ENCODE results near the gene PATL1. TPM values are rescaled to one million over a fixed set of nuclear protein-coding genes. Genes with fewer than 3 reads are reported as not detected.

PATL1 gene
- total and polyA plus RNA-seq, 2 of the 4 experiments (the other 2 are of a cell fraction) = 3.9 to 29.7 TPM

- BruUV-seq (replicated peaks) = no TSS peak
- peak; percentile 24 for DNase-seq
- WGBS, 2 experiments (ENCODE audit: extremely low coverage in 2 of 2, insufficient read length in 1 of 2) = no CpG with 5 or more reads among the region's 1 CpG
- H3K9me1 ChIP-seq (ENCODE audit: insufficient read depth, low read length) = 0 out of 2 replicates have a peak, but pooled peaks cover 3% of the 10 kb centered on the region
- POLR2A ChIA-PET (ENCODE audit: unreplicated experiment) = no interaction called here
- no peak overlapping the region for H2AK5ac ChIP-seq (ENCODE audit: low read depth, low read length)
- no peaks in the 10 kb centered on the region for H3K27me3 ChIP-seq (ENCODE audit: control insufficient read depth, insufficient read depth, low read length)
- H3K56ac ChIP-seq (ENCODE audit: extremely low read depth, insufficient read depth, low read length) = no peak overlapping the region
- peaks cover 9% of the 10 kb centered on the region; the same call in 1 of the 2 replicates for H3K4me1 ChIP-seq (ENCODE audit: control insufficient read depth, insufficient read depth, low read length)
- H3K36me3 ChIP-seq (ENCODE audit: control insufficient read depth, insufficient read depth, low read length) = no peaks in the 10 kb centered on the region
- H3K14ac ChIP-seq (replicated peaks; ENCODE audit: low read depth, low read length) = no peak overlapping the region
- H2AFZ ChIP-seq (replicated peaks; ENCODE audit: low read length, poor library complexity) = no peak overlapping the region
- H2AK9ac ChIP-seq (replicated peaks; ENCODE audit: low read depth, low read length, poor library complexity) = no peak overlapping the region
- H2BK15ac ChIP-seq (ENCODE audit: low read depth, low read length) = no peak overlapping the region
- peak overlapping the region; percentile 87 for H2BK5ac ChIP-seq (ENCODE audit: low read depth, low read length, poor library complexity, severe bottlenecking)
- no peak overlapping the region for H3K27ac ChIP-seq (ENCODE audit: insufficient read depth, low read length)
- ATAC-seq (ENCODE audit: low read depth) = 0 out of 2 replicates have a peak, but pooled peaks have one; percentile 22
- TF ChIP-seq FOS (IDR thresholded peaks at IDR 0.05; ENCODE audit: low read depth, low read length) (no peak), RCOR1 (IDR thresholded peaks at IDR 0.05; ENCODE audit: insufficient replicate concordance, low read length) (no peak), SMC3 (IDR thresholded peaks at IDR 0.05; ENCODE audit: low read depth, low read length) (no peak), CHD1 (IDR thresholded peaks at IDR 0.05; ENCODE audit: low read depth, low read length) (no peak), USF2 (IDR thresholded peaks at IDR 0.05; ENCODE audit: low read depth, low read length) (no peak), MAZ (IDR thresholded peaks at IDR 0.05; ENCODE audit: borderline replicate concordance, low read depth, low read length) (no peak), RFX5 (IDR thresholded peaks at IDR 0.05; ENCODE audit: low read depth, low read length) (no peak), POLR2A (IDR thresholded peaks at IDR 0.05; ENCODE audit: low read depth, low read length) (no peak), NFE2L2 (IDR thresholded peaks at IDR 0.05; ENCODE audit: low read depth, low read length) (no peak), CEBPB (IDR thresholded peaks at IDR 0.05; ENCODE audit: low read depth, low read length) (no peak), MAFK (IDR thresholded peaks at IDR 0.05; ENCODE audit: low read depth, low read length) (no peak), MXI1 (IDR thresholded peaks at IDR 0.05; ENCODE audit: borderline replicate concordance, low read depth, low read length) (no peak)
- H2BK20ac ChIP-seq (ENCODE audit: low read depth, low read length) = no peak overlapping the region
- H3K4me2 ChIP-seq (ENCODE audit: low read depth, low read length) = no peak overlapping the region; the same call in 1 of the 2 replicates
- H4K20me1 ChIP-seq (ENCODE audit: insufficient read depth, low read length) = no peaks in the 10 kb centered on the region
- dilution Hi-C loops (cut with HindIII; ENCODE audit: low sequenced_read_pairs, unreplicated experiment) = no loop called here
- H3K79me1 ChIP-seq (ENCODE audit: low read depth in 1 of 2, low read length in 2 of 2) = no peaks in the 10 kb centered on the region
- no peak overlapping the region for H3K9ac ChIP-seq (ENCODE audit: low read depth, low read length)
- H4K5ac ChIP-seq (ENCODE audit: low read depth, low read length) = peak overlapping the region; percentile 78; the same call in 1 of the 2 replicates
- no peak overlapping the region for H3K4me3 ChIP-seq (ENCODE audit: insufficient read depth, low read depth, low read length)
- no peak overlapping the region for H3K4ac ChIP-seq (ENCODE audit: low read depth, low read length)
- intact Hi-C loops (cut with micrococcal nuclease) = no loop called here
- H3K23ac ChIP-seq (ENCODE audit: low read depth, low read length) = no peak overlapping the region
- peak overlapping the region; percentile 90; the same call in 1 of the 2 replicates for H3K18ac ChIP-seq (ENCODE audit: low read depth, low read length)
- no peaks in the 10 kb centered on the region; the same call in 1 of the 2 replicates for H3K9me3 ChIP-seq (ENCODE audit: control insufficient read depth, insufficient read depth, low read length)
- CTCF ChIA-PET = no interaction called here
- in situ Hi-C loops (cut with MboI; ENCODE audit: low sequenced_read_pairs) = no loop called here
- H4K91ac ChIP-seq (ENCODE audit: insufficient read depth, low read depth, low read length) = no peak overlapping the region
- no peak overlapping the region for H4K8ac ChIP-seq (ENCODE audit: low read depth in 2 of 2, low read length in 2 of 2)
- H2BK120ac ChIP-seq (ENCODE audit: low read depth, low read length) = no peak overlapping the region
These were observed 39.7 kb upstream of the PATL1 start for GRCh38 chr11:59708537-59708936.
